GM18861 (cell line): ENCODE data around the gene KRT3.

Experiments used
- ATAC-seq: cut with Tn5 transposase; IDR thresholded peaks from one replicate; pipeline ENCODE4 v1.9.1; 2021; ENCODE audit not compliant: unreplicated experiment

KRT3 gene

GRCh38 chr12:52795694-52796428 is at the start of gene KRT3:
TSS of gene KRT3 (minus strand) at chr12:52796117. CDS start at chr12:52796042, 75 bp downstream.
- ATAC-seq, result no peak

- ATAC-seq, result no peak
Measured at GRCh38 chr12:52844386-52844785, 48.5 kb upstream of the KRT3 start.

GRCh38 chr12:52839436-52840105 is 43.7 kb upstream of the KRT3 start:
- ATAC-seq, result no peak

GRCh38 chr12:52838609-52839435 is 42.9 kb upstream of the KRT3 start:
- no peak for ATAC-seq

- no peak for ATAC-seq
Measured at GRCh38 chr12:52837781-52838608, 42.1 kb upstream of the KRT3 start.

- no peak for ATAC-seq
Measured at GRCh38 chr12:52837413-52837741, 41.5 kb upstream of the KRT3 start.

GRCh38 chr12:52836491-52837412 is 40.8 kb upstream of the KRT3 start:
- no peak for ATAC-seq

GRCh38 chr12:52836042-52836466 is 40.1 kb upstream of the KRT3 start:
- ATAC-seq, result no peak

- ATAC-seq, result no peak
Measured at GRCh38 chr12:52835271-52836041, 39.5 kb upstream of the KRT3 start.

- no peak for ATAC-seq
Measured at GRCh38 chr12:52834727-52835001, 38.7 kb upstream of the KRT3 start.

GRCh38 chr12:52833922-52834726 is 38.2 kb upstream of the KRT3 start, which contains the start of gene KRT79:
TSS of gene KRT79 (minus strand) at chr12:52834311. CDS start at chr12:52834260, 51 bp downstream.
- ATAC-seq, result no peak

- no peak for ATAC-seq
Measured at GRCh38 chr12:52832985-52833905, 37.3 kb upstream of the KRT3 start.

- no peak for ATAC-seq
Measured at GRCh38 chr12:52832451-52832850, 36.5 kb upstream of the KRT3 start.

- ATAC-seq, result no peak
Measured at GRCh38 chr12:52831251-52831650, 35.3 kb upstream of the KRT3 start.

GRCh38 chr12:52829986-52830770 is 34.3 kb upstream of the KRT3 start:
- ATAC-seq, result no peak

GRCh38 chr12:52828591-52829021 is 32.7 kb upstream of the KRT3 start:
- no peak for ATAC-seq

GRCh38 chr12:52828156-52828555 is 32.2 kb upstream of the KRT3 start:
- no peak for ATAC-seq
